HG03025 (cell line): Measurements from ENCODE around the gene LMNA.

Source experiments
- ATAC-seq: cut with Tn5 transposase; IDR thresholded peaks from one replicate; pipeline ENCODE4 v1.9.1; 2021; ENCODE audit warnings: mild to moderate bottlenecking, moderate library complexity; ENCODE audit not compliant: unreplicated experiment, low FRiP score

Gene LMNA

GRCh38 chr1:156135930-156136871 is 21.7 kb downstream of the LMNA start:
- no peak for ATAC-seq

DNA sequence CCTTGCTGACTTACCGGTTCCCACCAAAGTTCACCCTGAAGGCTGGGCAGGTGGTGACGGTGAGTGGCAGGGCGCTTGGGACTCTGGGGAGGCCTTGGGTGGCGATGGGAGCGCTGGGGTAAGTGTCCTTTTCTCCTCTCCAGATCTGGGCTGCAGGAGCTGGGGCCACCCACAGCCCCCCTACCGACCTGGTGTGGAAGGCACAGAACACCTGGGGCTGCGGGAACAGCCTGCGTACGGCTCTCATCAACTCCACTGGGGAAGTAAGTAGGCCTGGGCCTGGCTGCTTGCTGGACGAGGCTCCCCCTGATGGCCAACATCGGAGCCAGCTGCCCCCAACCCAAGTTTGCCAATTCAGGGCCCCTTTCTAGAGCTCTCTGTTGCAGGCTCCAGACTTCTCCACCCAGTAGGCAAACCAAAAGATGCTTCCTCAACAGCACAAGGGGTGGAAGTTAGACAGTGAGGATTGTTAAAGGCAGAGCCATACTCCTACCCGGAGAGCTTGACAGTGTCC is 22.5 kb downstream of the LMNA start:
- ATAC-seq, result no peak

DNA sequence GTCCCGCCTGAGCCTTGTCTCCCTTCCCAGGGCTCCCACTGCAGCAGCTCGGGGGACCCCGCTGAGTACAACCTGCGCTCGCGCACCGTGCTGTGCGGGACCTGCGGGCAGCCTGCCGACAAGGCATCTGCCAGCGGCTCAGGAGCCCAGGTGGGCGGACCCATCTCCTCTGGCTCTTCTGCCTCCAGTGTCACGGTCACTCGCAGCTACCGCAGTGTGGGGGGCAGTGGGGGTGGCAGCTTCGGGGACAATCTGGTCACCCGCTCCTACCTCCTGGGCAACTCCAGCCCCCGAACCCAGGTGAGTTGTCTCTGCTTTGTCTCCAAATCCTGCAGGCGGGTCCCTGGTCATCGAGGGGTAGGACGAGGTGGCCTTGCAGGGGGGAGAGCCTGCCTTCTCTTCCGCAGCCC is 24.0 kb downstream of the LMNA start:
- ATAC-seq, result no peak

DNA sequence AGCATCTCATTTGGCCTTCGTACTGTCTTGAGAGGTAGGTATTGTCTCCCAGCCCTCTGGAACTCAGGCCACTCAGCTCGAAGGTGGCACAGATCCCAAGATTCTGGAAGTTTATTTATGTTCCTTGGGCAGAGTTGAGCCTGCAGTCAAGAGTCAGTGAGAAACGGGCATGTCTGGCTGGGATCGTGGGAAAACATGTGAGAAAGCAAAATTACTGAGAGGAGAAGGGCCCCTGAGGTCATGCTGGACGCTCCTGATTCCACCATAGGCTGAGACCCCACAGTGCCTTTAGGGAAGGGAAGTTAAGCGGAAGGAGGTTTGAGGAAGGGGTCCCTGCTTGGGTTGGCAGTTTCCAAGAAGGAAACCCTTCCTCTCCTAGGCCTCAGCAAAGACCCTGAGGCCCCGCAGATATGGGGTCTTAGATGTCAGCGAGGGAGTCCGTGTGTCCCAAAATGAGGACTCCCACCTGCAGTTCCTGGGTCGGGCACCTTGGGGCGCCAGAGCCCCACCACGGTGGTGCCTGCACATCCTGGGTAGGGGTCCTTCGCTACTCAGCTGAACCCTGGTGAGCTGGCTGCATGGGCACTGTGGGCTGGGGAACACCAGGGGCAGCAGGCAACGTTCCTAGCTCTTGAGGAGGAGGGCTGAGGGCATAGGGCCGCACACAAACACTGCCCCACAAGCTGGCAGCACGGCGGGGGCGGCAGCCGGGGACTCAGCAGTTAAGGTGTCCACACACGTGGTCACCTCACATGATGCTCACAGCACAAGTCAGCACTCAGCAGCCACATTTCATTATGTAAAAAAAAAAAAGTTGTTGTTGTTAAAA is 26.6 kb downstream of the LMNA start:
- no peak for ATAC-seq

DNA sequence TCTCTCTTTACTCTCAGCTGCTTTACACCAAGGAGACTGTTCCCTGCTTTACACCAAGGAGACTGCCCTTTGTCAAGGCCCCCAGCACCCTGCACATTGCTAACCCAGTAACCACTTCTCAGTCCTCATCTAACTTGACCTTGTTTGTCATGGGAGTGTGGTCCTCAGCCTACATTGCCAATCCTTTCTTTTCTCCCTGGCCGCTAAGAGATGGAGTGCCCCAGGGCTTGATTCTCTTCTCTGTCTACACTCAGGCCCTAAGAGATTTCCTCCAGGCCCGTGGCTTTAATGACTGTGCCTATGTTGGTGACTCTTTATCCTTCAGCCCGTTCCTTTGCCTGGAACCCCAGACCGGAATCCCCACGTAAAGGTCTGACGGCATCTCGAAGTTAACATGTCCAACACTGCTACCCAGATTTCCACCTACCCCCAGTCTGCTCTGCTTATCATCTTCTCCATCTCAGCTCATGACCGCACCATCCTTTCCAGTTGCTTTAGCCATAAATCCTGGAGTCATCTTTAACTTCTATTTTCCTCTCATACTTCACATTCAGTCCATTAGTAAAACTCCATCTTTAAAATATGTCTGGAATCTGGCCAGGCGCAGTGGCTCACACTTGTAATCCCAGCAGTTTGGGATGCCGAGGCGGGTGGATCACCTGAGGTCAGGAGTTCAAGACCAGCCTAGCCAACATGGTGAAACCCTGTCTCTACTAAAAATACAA is 29.4 kb downstream of the LMNA start:
- no peak for ATAC-seq

- ATAC-seq, result no peak
Observed at GRCh38 chr1:156144742-156145141, 30.2 kb downstream of the LMNA start.

DNA sequence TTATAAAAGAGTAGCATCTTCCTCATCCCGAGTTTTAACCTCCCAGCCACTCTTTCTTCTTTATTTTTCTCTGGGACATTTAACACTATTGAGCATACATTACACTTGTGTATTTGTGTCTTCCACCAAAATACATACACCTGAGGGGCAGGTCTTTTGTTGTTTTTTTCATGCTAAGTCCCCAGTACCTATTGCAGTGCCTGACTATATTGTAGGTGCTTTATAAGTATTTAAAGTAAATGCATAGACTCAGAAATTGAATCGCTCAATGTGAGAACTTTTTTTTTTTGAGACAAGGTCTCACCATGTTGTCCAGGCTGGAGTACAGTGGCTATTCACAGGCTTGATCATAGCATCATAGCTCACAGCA is 31.1 kb downstream of the LMNA start:
- no peak for ATAC-seq

DNA sequence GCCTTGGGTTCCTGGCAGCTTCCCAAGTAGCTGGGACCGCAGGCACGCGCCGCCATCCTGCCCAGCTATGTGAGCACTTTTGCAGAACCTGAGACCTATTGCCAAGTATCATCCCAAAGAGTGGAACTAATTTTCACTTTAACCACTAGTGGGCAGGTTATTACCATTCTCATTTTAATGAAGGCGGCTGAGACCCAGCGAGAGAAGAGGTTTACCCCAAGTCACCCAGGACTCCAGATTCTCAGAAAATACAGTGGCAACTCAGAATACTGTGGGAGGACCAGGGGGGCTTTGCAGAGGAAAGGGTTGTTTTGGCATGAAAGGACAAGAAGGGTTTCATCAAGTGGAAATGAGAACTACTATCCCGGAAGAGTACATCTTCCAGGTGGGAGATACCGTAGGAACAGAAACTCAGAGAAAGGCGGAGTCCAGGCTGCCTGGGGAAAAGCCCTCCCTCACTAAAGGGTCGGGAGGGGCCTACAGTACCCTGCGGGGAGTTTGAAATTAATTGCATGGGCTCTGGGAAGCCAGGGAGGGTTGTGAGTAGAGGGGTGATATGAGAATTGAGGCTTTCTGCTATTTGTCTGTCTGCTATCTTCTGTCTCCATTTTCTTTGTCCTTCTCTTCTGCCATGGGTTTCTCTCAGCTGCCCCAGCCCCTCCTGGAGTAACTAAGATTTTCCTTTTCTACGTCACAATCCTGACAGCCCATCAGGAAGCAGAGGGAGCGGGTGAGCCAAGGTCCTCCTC is 31.7 kb downstream of the LMNA start:
- no peak for ATAC-seq

- no peak for ATAC-seq
Observed at GRCh38 chr1:156146769-156147405, 32.4 kb downstream of the LMNA start.

DNA sequence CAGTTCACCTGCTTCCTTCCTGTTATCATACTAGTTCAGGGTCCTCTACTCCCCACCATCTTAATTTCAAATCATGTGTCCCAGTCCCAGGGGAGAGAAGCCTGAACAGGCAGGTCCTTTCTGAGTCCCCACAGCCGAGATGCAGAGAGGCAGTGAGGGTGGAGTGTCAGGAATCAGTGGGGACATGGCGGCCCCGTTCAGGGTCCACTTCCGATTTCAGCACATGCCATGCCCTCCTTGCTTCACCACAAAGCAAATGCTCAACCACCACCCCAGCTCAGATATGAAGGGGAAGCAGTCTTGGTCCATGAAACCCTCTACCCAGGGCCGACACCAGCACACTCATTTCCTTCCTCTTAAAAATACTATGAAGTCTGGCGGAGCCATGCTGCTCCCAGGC is 33.7 kb downstream of the LMNA start:
- no peak for ATAC-seq

GRCh38 chr1:156149374-156150332 is 35.1 kb downstream of the LMNA start:
- ATAC-seq, result no peak

- ATAC-seq, result no peak
Observed at GRCh38 chr1:156150333-156151011, 36.0 kb downstream of the LMNA start.

DNA sequence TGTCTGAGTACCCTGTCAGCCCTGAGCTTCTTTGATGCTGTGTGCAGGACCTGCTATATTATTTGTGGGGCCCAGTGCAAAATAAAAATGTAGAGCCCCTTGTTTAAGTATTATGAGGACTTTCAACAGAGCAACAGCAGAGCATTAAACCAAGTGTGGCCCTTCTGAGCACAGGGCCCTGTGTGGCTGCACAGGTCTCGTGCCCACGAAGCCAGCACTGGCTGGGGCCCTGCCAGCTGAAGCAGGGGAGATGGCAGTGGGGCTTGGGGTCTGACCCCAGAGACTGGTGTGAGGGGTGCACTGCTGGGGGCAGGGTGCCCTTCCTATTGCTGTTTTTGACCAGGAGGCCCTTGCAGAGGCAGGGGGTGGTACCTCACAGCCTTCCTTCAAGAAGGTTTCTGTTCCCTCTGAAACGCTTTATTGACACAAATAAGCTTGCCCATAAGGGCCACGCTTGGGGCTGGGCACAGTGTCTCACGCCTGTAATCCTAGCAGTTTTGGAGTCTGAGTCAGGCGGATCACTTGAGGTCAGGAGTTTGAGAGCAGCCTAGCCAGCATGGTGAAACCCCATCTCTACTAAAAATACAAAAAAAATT is 36.7 kb downstream of the LMNA start:
- ATAC-seq, result no peak

- no peak for ATAC-seq
Observed at GRCh38 chr1:156152628-156153027, 38.1 kb downstream of the LMNA start.

DNA sequence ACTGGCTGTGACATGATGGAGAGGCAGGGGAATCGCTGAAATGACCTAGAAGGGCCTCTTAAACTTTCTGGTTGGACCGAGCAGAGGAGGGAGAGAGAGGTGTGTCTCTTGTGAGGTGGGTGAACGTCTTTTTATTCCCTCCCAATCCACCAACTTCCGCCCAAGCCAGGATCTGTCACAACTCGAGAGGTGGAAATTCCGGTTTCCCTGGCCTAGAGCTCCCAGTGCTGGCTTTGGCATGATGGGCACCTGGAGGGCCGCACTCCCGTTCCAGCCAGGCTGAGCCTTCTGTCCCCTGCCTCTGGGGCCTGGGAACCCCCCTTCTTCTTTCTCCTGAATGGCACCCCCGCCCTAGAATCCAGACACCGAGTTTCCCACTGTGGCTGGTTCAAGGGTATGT is 38.9 kb downstream of the LMNA start, which contains the start of gene SEMA4A:
Gene SEMA4A, plus strand, starts transcription at position 224 of the 400 bp plus-strand sequence. CDS start 994 bp downstream, outside the sequence.
- no peak for ATAC-seq

DNA sequence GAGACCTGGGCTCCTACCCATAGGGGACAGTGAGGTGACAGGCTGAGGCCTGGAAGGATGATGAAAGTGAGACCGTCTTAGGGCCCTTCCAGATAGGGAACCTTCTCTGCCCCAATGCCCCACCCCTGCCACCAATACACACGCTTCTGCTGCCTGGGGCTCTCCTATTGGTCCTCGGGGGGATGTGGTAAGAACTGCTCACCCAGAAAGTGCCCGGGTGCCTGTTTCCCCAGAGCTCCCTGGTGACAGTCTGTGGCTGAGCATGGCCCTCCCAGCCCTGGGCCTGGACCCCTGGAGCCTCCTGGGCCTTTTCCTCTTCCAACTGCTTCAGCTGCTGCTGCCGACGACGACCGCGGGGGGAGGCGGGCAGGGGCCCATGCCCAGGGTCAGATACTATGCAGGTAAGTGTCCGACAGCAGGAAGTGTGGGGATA is 39.8 kb downstream of the LMNA start:
- no peak for ATAC-seq
